HG03521 (cell line): ENCODE measurements around the gene LNPEP.
A peak's percentile ranks its signal among the peaks of the same experiment; 100 is the strongest.

Experiments used
- ATAC-seq: cut with Tn5 transposase; IDR thresholded peaks from one replicate; pipeline ENCODE4 v1.9.1; 2021; ENCODE audit warnings: mild to moderate bottlenecking, moderate library complexity; ENCODE audit not compliant: unreplicated experiment

Gene LNPEP

DNA sequence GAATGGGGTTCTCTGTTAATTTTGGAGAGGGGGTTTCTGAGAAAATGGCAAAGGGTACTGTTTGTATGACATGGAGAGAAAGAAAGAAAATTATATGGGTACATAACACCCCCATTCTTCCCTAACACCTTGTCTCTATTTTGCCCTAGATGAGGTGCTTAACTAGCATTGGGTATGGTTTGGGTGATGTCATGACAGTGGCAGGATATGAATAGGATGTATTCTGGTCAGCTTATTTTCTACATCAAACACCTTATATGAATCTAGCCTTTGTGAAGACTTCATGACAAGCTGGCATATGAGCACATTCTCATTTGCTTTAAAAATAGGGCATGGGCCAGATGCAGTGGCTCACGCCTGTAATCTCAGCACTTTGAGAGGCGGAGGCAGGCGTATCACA is 58.6 kb downstream of the LNPEP start:
- no peak for ATAC-seq

DNA sequence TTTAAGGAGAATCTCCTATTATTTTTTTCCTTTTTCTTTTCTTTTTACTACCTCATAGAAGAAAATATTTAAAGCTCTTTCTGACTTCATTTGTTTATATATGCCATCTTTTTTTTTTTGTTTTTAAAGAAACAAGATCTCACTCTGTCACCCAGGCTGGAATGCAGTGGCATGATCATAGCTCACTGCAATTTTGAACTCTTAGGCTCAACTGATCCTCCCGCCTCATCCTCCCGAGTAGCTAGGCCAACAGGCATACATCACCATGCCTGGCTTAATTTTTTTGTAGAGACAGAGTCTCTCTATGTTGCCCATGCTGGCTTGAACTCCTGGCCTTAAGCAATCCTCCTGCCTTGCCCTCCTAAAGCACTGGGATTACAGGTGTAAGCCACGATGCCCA is 59.5 kb downstream of the LNPEP start:
- ATAC-seq = no peak

DNA sequence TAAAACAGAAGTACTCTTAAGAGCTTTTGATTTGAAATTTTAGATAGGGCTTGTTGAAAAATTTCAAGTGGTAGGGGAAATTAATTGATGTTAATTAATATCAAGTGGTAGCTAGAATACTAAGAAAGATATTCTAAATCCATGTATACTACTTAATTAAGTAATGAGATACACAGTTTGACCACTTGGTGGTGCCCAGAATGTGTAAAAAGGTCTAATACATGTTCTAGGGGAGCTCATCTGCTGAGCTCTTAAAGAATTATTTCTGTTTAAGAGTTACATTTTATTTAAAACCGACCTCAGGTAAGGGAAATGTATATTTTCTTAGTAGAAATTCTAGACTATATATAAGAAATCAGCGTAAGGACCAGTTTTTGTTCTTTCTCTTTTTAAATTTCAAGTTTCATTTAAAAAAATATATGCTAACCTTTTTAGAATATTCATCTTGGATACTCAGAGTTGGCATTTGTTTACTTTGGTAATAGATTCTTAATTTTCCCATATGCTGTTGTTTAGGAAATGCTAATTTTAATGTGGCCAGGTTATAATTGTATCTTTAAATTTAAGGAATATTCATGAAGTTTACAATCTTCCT is 61.5 kb downstream of the LNPEP start:
- ATAC-seq = peak; percentile 65

GRCh38 chr5:96999856-97000255 is 64.0 kb downstream of the LNPEP start:
- no peak for ATAC-seq

- ATAC-seq = no peak
Measured at GRCh38 chr5:97000391-97000790, 64.5 kb downstream of the LNPEP start.

- ATAC-seq = no peak
Measured at GRCh38 chr5:97002983-97003382, 67.1 kb downstream of the LNPEP start.

DNA sequence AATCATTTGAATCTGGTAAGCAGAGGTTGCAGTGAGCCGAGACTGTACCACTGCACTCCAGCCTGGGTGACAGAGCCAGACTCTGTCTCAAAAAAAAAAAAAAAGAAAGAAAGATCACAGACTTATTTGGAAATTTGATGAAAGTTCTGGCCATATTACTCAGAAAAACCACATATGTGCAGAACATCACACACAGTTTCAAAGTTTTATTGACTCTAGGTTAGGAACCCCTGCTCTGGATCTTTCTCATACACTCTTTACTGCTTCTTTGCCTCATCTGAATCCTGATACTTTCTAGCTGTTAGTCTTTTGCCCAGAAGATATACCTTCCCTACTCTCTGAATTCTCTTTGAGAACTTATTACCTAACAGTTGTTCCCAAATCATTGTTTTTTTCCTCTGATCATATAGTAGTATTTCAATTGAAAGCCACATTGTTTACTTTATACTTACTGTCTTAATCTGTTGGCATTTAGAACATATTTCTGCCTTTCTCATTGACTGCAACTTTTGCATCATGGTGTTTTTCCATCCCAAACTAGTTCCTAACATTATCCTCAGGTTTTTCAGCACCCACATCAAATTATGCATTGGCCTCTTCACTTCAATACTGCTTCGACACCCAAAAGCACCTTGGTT is 68.7 kb downstream of the LNPEP start:
- no peak for ATAC-seq

- ATAC-seq = no peak
Measured at GRCh38 chr5:97006454-97007060, 70.7 kb downstream of the LNPEP start.

DNA sequence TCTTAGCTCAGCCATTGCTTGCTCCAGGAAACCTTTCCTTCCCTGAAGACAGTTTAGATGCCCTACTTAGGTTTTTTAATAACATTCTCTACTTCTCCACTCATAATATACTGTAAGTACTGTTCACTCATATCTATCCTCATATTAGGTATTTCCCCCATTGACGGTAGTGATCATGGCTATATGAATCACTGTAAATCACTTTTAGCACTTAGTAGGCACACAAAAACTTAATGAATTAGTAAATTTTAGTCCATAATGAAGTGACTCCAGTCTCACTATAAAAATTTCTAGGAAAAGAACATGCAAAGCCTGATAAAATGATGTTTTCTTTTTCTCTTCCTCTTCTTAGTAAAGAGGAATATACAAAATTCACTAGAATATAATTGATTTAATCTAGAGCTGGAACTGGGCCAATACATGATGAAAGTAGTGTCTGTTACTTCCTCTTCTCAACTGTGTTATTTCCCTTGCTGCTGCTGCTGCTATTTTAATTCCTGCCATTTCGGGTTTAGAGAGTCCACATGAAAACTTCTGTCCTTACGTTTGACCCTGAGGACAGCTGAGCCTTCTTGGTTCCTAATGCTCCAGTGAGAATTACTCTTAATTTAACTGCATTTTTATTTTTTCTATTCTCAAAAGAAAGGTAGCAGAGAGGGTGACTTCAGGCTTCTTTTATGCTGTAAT is 73.5 kb downstream of the LNPEP start:
- no peak for ATAC-seq

DNA sequence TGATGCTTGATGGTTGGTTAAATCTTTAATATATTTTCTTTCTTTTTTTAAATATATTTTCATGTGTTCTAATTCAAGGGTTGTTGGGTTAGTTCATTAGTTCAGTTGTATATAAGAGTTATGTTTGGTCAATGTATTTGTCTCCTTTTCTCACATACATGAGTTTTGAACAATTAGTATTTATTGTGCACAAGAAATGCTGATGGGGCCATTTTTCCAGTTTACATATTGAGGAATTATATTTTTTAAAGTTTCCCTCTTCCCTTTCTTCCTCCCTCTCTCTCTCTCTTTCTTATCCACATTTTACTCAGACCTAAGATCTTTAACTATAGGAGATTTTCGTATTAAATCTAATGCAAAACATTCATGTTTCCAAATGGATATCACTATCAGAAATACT is 74.0 kb downstream of the LNPEP start:
- no peak for ATAC-seq

DNA sequence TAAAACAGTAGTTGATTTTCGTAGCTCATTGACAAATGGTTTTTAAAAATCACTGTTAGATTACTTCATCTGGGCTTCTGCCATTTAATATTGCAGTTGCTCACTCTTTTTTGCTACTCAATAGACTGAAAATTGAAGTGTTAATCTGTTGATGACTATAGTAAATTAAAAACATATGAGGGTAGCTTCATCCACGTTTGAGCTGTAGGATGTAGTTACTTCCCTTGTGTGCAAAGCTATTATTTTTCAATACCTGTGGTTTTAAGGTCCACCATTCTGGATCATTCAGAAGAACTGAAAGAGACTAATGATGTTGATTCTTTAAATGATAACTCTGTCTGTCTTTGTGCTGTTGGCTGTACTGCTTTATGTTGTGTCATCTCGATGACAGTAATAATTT is 74.7 kb downstream of the LNPEP start:
- no peak for ATAC-seq

- ATAC-seq = no peak
Measured at GRCh38 chr5:97011567-97011966, 75.7 kb downstream of the LNPEP start.

- no peak for ATAC-seq
Measured at GRCh38 chr5:97019435-97020117, 83.7 kb downstream of the LNPEP start.

GRCh38 chr5:97021416-97021815 is 85.5 kb downstream of the LNPEP start:
- no peak for ATAC-seq

DNA sequence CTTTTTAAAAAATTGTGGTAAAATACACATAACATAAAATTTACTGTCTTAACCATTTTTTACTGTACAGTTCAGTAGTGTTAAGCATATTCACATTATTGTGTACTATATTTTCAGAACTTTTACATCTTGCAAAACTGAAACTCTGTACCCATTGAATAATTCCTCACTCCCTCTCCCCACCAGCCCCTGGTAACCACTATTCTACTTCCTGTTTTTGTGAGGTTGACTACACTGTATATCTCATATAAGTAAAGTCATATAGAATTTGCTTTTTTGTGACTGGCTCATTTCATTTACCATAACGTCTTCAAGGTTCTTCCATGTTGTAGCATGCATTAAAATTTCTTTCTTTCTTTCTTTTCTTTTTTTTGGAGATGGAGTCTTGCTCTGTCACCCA is 87.0 kb downstream of the LNPEP start:
- ATAC-seq = no peak

- ATAC-seq = no peak
Measured at GRCh38 chr5:97026721-97027120, 90.8 kb downstream of the LNPEP start.

GRCh38 chr5:97037819-97038218 is 101.9 kb downstream of the LNPEP start:
- ATAC-seq = no peak

DNA sequence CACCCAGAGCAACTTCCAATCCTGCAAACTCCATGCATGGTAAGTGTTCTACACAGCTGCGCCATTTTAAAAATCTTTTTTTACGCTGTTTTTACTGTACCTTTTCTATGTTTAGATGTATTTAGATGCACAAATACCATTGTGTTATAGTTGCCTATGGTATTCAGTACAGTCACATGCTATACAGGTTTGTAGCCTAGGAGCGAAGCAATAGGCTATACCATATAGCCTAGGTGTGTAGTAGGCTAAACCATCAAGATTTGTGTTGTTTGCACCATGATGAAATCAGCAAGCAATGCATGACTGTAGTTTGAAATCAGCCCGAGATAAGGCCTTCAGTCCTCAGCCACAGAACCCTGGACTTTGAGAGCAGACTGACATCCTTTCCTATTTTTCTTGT is 105.4 kb downstream of the LNPEP start:
- no peak for ATAC-seq

DNA sequence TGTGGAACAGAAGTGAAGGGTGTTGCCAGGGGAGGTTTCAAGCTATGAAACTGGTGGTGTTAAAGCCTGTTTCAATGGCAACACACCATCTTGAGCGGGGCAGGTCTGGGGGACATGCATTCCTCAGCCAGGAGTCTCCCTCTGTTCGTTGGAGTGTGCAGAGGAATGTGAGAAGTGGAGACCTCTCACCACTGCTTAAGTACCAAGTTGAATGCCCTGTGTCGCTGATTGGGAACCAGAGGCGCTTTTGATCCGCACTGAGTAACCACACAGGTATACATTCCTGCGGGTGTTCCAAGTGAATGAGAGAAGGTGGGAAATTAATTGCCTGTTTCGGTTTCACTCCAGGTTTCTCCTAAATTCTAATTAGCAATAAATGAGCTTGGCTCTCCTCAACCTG is 107.1 kb downstream of the LNPEP start:
- ATAC-seq = no peak

DNA sequence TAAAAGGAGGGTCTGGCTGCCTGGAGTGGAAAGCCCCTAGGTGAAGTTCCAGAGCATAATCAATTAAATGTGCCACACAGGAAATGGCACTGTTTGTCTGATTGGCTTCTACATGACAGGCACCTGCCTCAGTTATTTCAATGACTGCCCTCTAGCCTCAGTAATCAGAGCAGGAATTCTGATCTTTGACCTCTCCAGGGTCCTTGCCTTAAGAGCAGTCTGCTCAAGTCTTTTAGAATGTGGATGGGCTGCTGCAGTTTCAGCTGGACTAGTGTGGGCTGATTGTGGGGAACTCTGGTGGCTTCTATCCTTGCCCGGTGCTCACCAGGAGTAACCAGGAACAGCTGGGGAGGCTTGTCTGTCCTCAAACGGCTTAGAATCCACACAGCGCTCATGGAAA is 107.6 kb downstream of the LNPEP start:
- no peak for ATAC-seq

DNA sequence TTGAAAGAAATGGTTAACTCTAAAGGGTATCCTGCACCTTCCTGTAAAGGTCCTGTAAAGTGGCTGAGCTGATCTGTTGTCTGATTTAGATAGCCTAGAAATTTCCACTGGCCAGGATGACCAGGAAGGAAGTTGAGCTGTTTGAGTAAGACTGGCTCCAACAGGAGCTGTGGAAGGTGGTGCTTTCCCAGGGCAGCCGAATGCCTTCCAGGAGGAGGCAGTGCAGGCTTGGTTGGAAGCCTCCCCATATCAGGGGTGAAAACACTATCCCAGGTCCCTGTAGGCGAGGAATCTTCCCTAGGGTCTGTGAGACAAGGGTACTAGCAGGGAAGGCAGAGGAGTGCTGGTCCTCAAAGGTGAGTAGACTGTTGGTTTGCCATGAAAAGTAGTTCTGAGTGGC is 108.2 kb downstream of the LNPEP start:
- no peak for ATAC-seq
